Stimulated activated CD4-positive, alpha-beta T cell treated with anti-CD3 and anti-CD28 coated beads, Interleukin-2, amount 100 ng/mL, for 24 hours (primary cell): ENCODE results near the gene NCS1.
A peak's percentile ranks its signal among the peaks of the same experiment; 100 is the strongest.

Source experiments
- DNase-seq, 2 donors: peaks; one replicate each; pipeline ENCODE4 v3.0.0-alpha.2; 2020

Gene NCS1

GRCh38 chr9:130172161-130172857 lies at the start of gene NCS1:
Gene NCS1 (plus strand): TSS chr9:130172404. CDS start chr9:130172664, 260 bp downstream.
- peak; percentile 53 to 71 for DNase-seq

DNA sequence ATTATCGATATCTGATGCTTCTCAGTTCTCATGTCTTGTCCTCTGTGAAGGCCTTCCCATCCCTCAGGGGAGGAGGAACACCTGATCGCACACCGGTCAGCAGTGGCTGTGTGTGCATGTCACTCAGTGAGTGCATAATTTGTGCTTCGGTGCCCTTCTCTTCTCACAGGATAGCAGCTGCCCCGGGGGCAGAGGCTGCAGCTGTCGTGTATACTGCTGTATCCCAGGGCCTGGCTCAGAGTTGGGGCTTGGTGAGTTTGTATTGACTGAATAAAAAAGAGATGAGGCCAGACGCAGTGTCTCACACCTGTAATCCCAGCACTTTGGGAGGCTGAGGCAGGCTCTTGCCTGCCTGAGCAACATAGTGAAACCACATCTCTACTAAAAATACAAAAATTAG lies 49.7 kb upstream of the NCS1 start:
- DNase-seq = no peak

GRCh38 chr9:130124085-130124860 lies 47.9 kb upstream of the NCS1 start:
- no peak for DNase-seq

DNA sequence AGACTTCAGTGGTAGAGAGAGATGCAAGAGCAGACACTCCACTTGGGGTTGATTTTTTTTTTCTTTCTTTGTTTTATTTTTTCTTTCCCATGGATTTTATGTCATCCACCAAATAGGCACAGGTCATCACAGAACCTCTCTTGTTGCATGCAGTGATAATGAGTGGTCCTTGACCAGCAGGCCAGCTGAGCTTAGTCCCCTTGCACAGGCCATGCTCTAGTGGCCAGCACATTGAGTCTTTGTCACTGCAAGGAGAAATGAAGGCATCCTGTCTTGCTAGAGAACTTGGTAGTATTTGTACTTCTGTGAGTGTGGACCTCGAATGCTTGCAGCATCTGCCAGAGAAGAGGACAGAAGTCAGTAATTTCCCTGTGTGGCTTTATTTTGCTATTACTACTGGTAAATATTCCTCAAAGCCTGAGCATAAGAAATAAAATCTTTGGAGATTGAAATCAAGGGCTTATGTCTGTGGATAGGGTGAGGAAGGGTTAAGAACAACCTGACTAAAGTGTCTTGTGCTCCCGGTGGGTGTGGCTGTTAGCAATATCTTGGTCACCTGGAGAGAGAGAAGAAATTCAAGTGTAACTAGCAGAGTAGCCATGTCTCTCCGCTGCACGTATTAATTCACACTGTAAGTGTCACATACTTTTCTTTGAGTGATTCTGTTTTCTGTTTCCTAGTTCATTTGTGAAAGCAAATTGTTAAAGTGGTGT lies 45.3 kb upstream of the NCS1 start:
- no peak for DNase-seq

DNA sequence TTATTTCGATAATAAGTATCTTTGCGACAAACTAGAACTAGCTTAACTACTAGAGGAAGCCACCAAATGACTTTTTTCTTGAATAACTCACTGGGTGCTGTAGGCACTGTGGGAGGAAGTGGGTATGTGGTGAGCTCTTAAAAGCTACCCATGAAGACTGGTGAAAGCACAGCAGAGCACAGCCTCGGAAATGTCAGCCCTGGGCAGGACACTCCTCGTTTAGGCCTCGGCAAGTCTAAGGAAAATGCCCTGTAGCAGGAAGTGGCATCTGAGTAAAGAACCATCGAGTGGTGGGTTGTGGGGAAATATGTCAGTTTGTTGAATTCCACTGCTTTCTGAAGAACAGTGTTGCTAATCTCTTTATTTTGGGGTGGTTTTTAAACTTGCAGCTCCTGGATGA lies 44.0 kb upstream of the NCS1 start:
- DNase-seq = peak; percentile 65 to 66

DNA sequence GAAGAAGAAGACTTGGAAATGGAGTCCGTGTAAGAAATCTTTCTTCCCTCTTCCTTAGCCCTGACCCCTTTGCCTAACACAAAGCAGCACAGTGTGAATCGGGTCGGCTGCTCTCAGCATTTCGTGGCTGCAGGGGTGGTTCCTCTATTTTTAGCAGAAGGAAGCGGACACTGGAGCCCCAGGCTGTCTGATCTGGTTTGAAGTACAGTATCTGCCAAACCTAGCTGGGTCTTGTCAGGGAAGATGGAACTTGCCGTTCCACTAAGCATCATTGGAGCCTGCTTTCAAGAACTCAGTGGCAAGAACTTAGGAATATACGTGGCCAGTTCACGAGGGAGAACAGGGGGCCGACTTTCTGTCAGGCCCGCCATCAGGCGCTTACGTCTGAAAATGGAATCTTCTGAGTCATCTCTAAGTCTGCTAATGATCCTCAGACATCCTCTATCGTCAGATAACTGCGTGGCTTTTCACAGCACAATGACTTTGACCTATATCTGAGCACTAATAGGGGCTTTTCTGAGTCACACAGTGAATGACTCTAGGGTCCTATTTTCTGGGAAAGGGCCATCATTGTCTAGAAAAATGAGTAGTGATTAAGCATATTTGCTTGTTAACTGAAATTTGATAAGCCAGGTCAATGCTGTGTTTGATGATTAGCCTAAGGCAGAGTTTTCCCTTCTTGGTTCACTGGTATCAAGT lies 43.3 kb upstream of the NCS1 start:
- DNase-seq = peak; percentile 54 to 62

- DNase-seq = peak; percentile 33 to 47
These were observed 42.7 kb upstream of the NCS1 start for GRCh38 chr9:130129432-130130061.

- DNase-seq = no peak
These were observed 39.5 kb upstream of the NCS1 start for GRCh38 chr9:130132746-130133145.

- no peak for DNase-seq
These were observed 35.0 kb upstream of the NCS1 start for GRCh38 chr9:130137081-130137640.

DNA sequence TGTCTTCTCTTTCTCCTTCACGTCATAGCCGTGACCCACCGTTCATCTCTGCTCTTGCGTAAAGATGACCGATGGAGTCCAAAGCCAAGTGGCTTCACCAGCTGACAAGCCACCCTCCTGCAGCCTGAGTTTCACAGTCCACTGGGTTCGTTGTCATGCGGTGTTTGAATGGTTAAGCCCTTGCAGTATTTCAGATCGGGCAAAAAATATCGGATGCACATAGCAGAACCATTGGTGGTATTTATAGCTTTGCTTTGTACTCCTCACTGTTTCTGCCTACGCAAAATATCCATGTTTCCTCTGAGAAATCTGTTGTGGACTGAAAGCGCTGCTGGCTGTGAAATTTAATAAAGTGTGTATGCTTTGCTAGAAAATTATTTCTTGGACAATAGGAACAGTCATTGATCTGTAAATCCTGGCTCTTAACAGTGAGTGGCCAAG lies 34.5 kb upstream of the NCS1 start:
- no peak for DNase-seq

GRCh38 chr9:130138171-130138653 lies 34.0 kb upstream of the NCS1 start:
- DNase-seq = no peak

DNA sequence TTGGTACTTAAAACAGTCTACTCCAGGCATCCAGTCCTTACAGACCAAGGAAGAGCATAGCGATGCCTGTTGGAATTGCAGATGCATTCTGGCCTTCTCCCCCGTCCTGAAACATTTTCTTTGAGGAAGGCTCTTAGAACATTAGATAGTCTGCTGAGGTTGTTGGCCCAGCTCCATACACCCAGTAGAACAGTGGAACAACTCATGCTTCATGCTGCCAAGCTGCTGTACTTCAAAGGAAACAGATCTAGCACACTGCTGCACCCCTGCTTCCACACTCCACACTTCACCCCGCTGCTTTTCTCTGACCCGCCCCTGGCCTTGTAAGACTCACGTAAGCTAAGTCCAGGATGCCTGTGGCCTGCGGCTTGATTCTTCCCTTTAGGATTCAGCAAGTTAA lies 33.4 kb upstream of the NCS1 start:
- no peak for DNase-seq

GRCh38 chr9:130139251-130139650 lies 33.0 kb upstream of the NCS1 start:
- no peak for DNase-seq

DNA sequence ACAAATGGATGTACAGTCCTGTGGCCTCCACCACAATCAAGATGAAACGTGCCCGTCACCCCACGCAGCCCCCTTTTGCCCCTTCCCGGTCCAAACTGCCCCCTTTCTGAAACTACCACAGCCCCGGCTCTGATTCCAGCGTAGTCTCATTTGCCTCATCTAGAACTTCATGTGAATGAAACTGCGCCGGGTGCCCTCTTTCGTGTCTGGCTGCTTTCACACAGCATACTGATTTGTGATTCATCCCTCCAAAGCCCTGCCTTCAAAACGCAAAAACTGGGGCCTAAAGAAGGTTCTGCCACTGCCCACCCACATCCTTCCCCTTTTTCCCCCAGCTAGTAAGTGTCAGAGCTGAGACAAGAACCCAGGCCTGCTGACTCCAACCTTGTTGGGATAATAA lies 31.5 kb upstream of the NCS1 start:
- peak; percentile 30 to 52 for DNase-seq

DNA sequence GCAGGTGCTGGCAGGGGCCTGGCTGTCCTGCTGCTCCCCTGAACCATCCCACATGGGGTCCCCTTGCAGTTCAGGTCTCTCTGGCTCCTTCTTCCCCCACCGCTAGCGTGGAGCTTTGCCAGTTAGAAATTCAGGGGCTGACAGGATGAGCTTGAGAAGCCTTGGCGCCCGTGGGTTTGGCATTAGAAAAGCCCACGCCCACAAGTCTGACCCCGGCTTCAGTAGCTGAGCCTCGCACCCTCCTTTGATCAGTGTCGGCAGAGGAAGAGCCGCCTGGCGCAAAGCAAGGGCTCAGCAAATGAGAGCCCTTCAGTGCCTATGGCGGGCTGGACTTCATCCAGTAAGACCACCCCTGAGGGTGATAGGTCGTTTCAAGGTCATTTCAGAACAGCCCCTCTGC lies 30.1 kb upstream of the NCS1 start:
- no peak for DNase-seq

DNA sequence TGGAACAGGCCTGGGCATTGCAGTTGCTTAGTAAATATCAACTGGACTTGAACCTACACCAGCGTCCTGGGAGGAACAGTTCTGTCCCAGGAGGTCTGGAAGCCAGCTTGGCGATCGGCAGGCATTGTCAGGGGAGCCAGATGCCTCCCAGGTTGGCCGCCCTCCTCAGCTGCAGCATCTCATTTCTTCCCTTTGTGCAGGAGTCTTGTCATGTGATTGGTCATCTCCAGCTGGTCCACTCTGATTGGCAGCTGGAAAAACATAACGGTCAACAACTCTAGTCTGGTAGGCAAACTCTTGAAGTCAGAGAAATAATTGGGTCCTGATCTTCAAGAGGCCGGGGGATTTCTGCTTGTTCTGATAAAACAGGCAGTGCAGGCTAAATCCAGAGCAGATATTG lies 29.6 kb upstream of the NCS1 start:
- DNase-seq = no peak

GRCh38 chr9:130143279-130143893 lies 28.8 kb upstream of the NCS1 start:
- no peak for DNase-seq

DNA sequence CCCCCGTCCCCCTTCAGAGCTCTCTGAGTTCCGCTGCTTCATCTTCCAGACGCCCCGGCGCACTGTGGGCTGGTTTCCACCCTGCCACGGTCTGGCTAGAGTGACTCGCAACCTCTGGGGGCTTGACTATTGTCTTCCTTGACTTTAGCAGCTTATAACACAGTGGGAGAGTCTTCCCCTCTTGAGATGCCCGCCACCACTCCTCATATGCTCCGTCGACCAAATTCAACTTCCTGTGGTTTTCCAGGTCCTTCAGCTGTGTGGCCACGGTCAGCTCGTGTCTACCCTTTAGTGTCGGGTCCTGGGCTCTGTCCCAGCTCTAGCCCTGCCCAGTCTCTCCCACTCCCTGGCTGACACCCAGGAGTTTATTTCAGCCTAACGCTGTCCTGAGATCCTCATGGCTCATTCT lies 28.2 kb upstream of the NCS1 start:
- DNase-seq = no peak

- no peak for DNase-seq
These were observed 27.5 kb upstream of the NCS1 start for GRCh38 chr9:130144703-130145102.

DNA sequence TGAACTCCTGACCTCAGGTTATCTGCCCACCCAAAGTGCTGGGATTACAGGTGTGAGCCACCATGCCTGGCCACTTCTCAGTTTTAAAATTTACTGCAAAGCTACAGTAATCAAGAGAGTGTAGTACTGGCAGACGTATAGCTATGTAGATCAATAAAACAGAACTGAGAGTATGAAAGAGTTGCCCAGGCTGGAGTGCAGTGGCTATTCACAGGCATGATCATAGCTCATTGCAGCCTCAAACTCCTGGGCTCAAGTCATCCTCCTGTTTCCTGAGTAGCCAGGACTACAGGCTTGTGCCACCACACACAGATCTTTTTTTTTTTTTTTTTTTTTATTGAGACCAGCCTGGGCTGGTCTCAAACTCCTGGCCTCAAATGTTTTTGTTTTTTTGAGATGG lies 26.5 kb upstream of the NCS1 start:
- DNase-seq = no peak

DNA sequence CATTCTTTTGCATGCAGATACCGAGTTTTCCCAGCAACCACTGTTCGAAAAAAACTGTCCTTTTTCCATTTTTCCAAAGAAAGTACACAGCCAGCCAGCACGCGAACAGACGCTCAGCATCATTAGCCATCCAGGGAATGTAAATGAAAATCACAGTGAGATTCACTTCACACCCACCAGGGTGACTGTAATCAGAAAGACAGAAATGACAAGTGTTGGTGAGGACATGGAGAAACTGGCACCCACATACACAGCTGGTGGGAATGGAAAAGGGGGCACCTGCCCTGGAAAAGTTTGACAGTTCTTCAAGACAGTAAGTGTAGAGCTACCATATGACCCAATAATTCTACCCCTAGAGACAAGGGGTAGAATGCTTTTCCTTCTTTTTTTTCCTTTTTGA lies 25.0 kb upstream of the NCS1 start:
- DNase-seq = no peak

DNA sequence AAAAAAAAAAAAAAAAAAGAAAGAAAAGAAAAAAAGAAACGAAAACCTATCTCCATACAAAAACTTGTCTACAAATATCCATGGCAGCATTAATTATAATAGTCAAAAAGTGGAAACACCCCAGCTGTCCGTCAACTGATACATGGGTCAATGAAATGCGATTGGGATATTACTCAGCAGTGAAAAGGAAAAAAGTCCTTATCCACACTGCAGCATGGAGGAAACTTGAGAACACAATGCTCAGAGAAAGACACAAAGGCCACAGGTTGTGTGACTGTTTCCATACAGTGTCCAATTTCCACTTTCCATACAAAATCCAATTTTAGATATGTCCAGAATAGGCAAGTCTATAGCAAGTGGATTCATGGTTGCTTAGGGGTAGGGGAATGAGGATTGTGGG lies 24.3 kb upstream of the NCS1 start:
- DNase-seq = no peak
